ENCODE measurements around the gene DPF3. TPM values are rescaled to one million over a fixed set of nuclear protein-coding genes. Genes with fewer than 3 reads are reported as not detected.

DPF3 gene
- total RNA-seq, 4 donors from 2014 or later, result 1.1 to 4.7 (median 1.8) TPM

DNA sequence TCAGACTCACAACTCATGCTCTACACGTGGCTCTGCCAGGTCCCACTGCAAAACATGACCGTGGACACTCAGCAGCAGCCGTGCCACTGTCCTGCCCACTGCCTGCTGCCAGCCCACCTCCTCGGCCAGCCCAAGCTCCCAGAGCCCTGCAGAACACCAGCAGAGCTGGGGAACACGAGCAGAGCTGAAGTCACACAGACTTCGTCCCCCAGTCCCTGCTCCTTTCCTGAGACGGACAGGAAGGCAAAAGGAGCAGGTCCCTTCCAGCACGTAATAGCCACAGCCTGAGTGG, 152.1 kb downstream of the DPF3 start:
- peak in 1 of 2 donors; percentile 4 for DNase-seq (ENCODE audit: low spot score in 2 of 2)
- 80 to 85% methylated on average over 7 of the region's 8 CpGs for WGBS, 2 donors
- no peak overlapping the region for H3K4me3 ChIP-seq (ENCODE audit: low read depth, poor library complexity, severe bottlenecking)
- TF ChIP-seq, protein P1, sequence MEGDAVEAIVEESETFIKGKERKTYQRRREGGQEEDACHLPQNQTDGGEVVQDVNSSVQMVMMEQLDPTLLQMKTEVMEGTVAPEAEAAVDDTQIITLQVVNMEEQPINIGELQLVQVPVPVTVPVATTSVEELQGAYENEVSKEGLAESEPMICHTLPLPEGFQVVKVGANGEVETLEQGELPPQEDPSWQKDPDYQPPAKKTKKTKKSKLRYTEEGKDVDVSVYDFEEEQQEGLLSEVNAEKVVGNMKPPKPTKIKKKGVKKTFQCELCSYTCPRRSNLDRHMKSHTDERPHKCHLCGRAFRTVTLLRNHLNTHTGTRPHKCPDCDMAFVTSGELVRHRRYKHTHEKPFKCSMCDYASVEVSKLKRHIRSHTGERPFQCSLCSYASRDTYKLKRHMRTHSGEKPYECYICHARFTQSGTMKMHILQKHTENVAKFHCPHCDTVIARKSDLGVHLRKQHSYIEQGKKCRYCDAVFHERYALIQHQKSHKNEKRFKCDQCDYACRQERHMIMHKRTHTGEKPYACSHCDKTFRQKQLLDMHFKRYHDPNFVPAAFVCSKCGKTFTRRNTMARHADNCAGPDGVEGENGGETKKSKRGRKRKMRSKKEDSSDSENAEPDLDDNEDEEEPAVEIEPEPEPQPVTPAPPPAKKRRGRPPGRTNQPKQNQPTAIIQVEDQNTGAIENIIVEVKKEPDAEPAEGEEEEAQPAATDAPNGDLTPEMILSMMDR (IDR thresholded peaks at IDR 0.05), result no peak
- TF ChIP-seq POLR2A (IDR thresholded peaks at IDR 0.05), result no peak
- intact Hi-C loops (cut with DNase I; ENCODE audit: low total_unique reads), result no loop called here

DNA sequence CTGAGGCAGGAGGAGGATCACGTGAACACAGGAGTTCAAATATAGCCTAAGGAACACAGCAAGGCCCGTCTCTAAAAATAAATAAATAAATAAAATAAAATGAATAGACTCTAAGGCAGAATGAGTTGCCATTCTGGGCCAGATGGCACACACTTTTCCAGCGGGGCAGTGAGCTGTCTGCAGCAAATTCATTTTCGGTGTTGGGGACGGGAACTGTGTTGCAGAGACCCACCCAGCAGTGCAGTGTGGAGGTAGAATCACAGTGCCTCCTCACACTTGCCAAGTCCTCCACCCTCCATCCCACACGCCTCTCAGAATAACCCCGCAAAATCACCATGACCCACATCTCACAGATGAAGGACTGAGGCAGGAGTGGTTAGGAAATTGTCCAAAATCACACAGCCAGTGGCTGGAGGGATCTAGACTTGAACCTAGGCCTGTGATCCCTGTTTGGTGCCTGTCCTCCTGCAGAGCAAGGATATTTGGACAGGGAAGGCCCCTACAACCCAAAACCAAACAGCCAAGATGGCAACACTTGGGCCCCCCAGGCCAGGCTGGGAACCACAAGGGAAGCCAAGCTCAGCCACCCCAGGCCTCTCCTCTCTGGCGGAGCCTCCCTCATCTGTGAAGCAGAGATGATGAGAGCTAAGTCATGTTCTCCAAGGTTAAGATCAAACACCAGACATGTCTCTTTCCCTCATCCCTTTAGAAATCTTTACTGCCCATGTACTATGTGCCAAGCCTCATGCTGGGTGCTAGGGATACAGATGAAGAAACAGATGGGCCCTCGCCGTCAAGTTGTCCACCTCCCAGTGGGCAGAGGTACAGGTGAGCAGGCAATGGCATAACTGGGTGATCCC, 152.7 kb downstream of the DPF3 start:
- intact Hi-C loops (cut with DNase I; ENCODE audit: low total_unique reads), result no loop called here
- no peak overlapping the region for H3K4me3 ChIP-seq (ENCODE audit: low read depth, poor library complexity, severe bottlenecking)
- peak; percentile 7 to 46 for DNase-seq (ENCODE audit: low spot score in 2 of 2)
- TF ChIP-seq POLR2A (IDR thresholded peaks at IDR 0.05), result no peak
- TF ChIP-seq, protein P1 (IDR thresholded peaks at IDR 0.05), result no peak
- whole genome bisulfite sequencing, 2 donors, result 95 to 96% methylated on average over 10 of the region's 10 CpGs

- H3K4me3 ChIP-seq (ENCODE audit: low read depth, poor library complexity, severe bottlenecking), result no peak overlapping the region
- TF ChIP-seq POLR2A (IDR thresholded peaks at IDR 0.05), result no peak
- TF ChIP-seq, protein P1 (IDR thresholded peaks at IDR 0.05), result no peak
- intact Hi-C loops (cut with DNase I; ENCODE audit: low total_unique reads), result no loop called here
- WGBS, 2 donors, result 94 to 95% methylated on average over 4 of the region's 4 CpGs
- DNase-seq (ENCODE audit: low spot score in 2 of 2), result peak in 1 of 2 donors; percentile 71
These were observed 153.4 kb downstream of the DPF3 start for GRCh38 chr14:72740504-72740961.

DNA sequence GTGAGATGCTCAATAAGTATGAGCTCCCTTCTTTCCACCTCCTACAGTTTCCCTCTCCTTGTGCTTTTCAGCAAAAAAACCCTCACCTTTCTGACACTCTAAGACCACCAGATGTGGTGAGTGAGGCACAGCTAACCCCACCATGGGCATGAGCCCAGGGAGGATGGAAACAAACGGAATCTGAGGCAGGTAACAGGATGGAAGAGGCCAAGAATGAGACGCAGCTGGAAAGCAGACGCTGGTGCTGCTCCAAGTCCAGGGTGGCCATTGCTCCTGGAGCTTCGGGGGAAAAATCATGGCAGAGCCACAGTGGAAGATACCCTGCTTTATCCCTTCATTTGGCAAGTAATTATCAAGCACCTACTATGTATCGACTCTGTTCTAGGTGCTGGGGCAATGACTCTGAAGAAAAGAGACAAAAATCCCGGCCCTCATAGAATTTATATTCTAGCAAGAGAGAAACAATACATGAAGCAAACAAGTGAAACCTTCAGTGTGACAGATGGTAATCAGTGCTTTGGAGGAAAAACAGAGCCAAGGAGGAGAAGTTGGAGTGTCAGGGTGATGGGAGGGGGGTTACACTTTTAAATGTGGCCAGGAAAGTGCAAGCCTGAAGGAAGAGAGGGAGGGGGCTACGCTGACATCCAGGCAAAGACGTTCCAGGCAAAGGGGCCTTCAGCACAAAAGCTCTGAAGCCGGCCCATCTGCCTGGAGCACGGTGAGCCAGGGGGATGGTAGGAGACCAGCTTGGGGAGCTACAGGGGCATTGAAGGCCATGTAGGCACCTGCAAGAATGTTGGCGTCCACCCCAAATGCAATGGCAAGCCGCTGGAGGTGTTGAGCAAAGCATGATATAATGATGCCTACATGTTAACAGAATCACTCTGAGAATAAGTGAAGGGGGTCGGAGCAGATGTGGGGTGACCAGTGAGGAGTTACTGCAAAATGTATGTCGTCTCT, 154.2 kb downstream of the DPF3 start:
- intact Hi-C loops (cut with DNase I; ENCODE audit: low total_unique reads), result no loop called here
- WGBS, 2 donors, result 80 to 81% methylated on average over 14 of the region's 14 CpGs
- H3K4me3 ChIP-seq (ENCODE audit: low read depth, poor library complexity, severe bottlenecking), result no peak overlapping the region
- no peak for TF ChIP-seq POLR2A (IDR thresholded peaks at IDR 0.05)
- TF ChIP-seq, protein P1 (IDR thresholded peaks at IDR 0.05), result no peak
- DNase-seq (ENCODE audit: low spot score in 2 of 2), result peak in 1 of 2 donors; percentile 37

- H3K4me3 ChIP-seq (ENCODE audit: low read depth, poor library complexity, severe bottlenecking), result no peak overlapping the region
- 83% methylated on average over 6 of the region's 6 CpGs for WGBS, 2 donors
- DNase-seq (ENCODE audit: low spot score in 2 of 2), result peak in 1 of 2 donors; percentile 67
- intact Hi-C loops (cut with DNase I; ENCODE audit: low total_unique reads), result no loop called here
- TF ChIP-seq, protein P1 (IDR thresholded peaks at IDR 0.05), result no peak
- no peak for TF ChIP-seq POLR2A (IDR thresholded peaks at IDR 0.05)
These were observed 155.7 kb downstream of the DPF3 start for GRCh38 chr14:72738161-72738611.

All from lower leg skin (tissue), 4 donors.